NK-92 treated with Interleukin-12 subunit alpha and Interleukin-12 subunit beta, amount 100 ng/mL, for 24 hours (cell line): ENCODE results near the gene DUSP16.
"Not testable (repeated sequence)": the region's sequence is repeated elsewhere in the genome, so short reads cannot be mapped to it uniquely, and the experiment has no call there.

Experiments
- DNase-seq: peaks from one replicate; lab custom pipeline; 2025; lab: John Stamatoyannopoulos, UW

Gene DUSP16

GRCh38 chr12:12562585-12563261, at the start of gene DUSP16:
DUSP16 (minus strand) TSS chr12:12562863; CDS start chr12:12521098, 41,765 bp downstream.
- DNase-seq: peak; percentile 62

GRCh38 chr12:12612358-12612757, 49.7 kb upstream of the DUSP16 start:
- no peak for DNase-seq

- peak; percentile 52 for DNase-seq
Observed at GRCh38 chr12:12611512-12612306, 49.0 kb upstream of the DUSP16 start, which contains the start of gene CREBL2. CREBL2 (plus strand) TSS chr12:12611876; CDS start chr12:12612173, 297 bp downstream.

GRCh38 chr12:12610711-12611110, 48.0 kb upstream of the DUSP16 start:
- DNase-seq: no peak

GRCh38 chr12:12609692-12610091, 47.0 kb upstream of the DUSP16 start:
- no peak for DNase-seq

GRCh38 chr12:12608557-12608957, 45.9 kb upstream of the DUSP16 start:
- no peak for DNase-seq

GRCh38 chr12:12606781-12607589, 44.3 kb upstream of the DUSP16 start:
- DNase-seq: no peak

- no peak for DNase-seq
Observed at GRCh38 chr12:12604740-12605139, 42.1 kb upstream of the DUSP16 start.

GRCh38 chr12:12600659-12601058, 38.0 kb upstream of the DUSP16 start:
- DNase-seq: no peak

GRCh38 chr12:12599750-12600643, 37.3 kb upstream of the DUSP16 start:
- no peak for DNase-seq

GRCh38 chr12:12598864-12599263, 36.2 kb upstream of the DUSP16 start:
- no peak for DNase-seq

GRCh38 chr12:12596598-12596997, 33.9 kb upstream of the DUSP16 start:
- DNase-seq: not testable (repeated sequence)

GRCh38 chr12:12595929-12596328, 33.3 kb upstream of the DUSP16 start:
- DNase-seq: not testable (repeated sequence)

- DNase-seq: no peak
Observed at GRCh38 chr12:12592930-12593329, 30.3 kb upstream of the DUSP16 start.

- no peak for DNase-seq
Observed at GRCh38 chr12:12590961-12591360, 28.3 kb upstream of the DUSP16 start.

GRCh38 chr12:12588436-12588835, 25.8 kb upstream of the DUSP16 start:
- not testable (repeated sequence) for DNase-seq

- DNase-seq: no peak
Observed at GRCh38 chr12:12587878-12588277, 25.2 kb upstream of the DUSP16 start.

- no peak for DNase-seq
Observed at GRCh38 chr12:12586879-12587675, 24.4 kb upstream of the DUSP16 start.

- no peak for DNase-seq
Observed at GRCh38 chr12:12585115-12585863, 22.6 kb upstream of the DUSP16 start.
